GM19035 (cell line): ENCODE measurements around the gene SFSWAP.
A peak's percentile ranks its signal among the peaks of the same experiment; 100 is the strongest.
"Not testable (repeated sequence)": the region's sequence is repeated elsewhere in the genome, so short reads cannot be mapped to it uniquely, and the experiment has no call there.

Source experiments
- ATAC-seq: cut with Tn5 transposase; IDR thresholded peaks from one replicate; pipeline ENCODE4 v1.9.1; 2021; ENCODE audit not compliant: unreplicated experiment

SFSWAP gene

GRCh38 chr12:131805421-131805820, 94.5 kb downstream of the SFSWAP start:
- no peak for ATAC-seq

GRCh38 chr12:131806674-131807073, 95.8 kb downstream of the SFSWAP start:
- no peak for ATAC-seq

DNA sequence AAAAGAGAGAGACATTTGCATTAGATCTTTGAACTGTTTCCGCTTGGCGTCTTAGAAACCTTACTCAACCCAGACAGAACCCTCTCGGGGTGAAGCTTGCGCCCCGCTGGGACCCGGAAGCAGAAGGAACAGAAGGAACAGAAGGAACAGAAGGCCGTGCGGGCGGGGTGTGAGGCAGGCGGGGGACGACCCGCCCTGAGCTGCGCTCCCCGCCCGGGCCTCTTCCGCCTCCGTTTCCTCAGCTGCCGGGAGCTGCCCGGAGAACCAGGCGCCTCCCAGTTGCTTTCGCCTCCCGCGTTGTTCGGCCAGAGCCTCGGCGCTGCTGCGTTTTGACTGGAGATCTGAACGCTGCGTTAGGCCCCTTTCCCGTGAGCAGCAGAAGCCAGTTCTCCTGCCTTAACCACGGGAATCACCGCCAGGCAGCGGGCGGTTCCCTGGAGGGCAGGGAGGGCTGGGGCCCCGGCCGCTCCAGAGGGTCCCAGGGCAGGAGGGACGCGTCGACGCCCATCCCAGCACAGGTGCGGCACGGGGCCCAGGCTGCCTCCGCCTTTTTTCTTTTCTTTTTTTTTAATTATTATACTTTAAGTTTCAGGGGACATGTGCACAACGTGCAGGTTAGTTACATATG, 98.0 kb downstream of the SFSWAP start:
- ATAC-seq, result peak; percentile 53

- not testable (repeated sequence) for ATAC-seq
These were observed 98.8 kb downstream of the SFSWAP start for GRCh38 chr12:131809476-131810254.

- no peak for ATAC-seq
These were observed 99.8 kb downstream of the SFSWAP start for GRCh38 chr12:131810726-131811125.

DNA sequence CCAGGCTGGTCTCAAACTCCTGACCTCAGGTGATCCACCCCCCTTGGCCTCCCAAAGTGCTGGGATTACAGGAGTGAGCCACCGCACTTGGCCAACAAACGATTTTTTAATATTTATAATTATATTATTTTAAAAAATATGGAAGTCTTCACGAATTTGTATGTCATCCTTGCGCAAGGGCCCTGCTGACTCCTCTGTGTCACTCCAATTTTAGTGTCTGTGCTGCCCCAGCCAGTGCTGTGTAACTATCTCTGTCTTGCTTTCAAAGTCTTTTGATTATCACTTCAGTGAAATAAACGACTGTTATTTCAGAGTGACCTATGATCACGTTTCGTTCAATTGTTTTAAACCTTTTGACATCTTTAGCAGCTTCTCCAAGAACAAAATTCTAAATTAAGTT, 104.2 kb downstream of the SFSWAP start:
- ATAC-seq, result no peak

- ATAC-seq, result no peak
These were observed 105.6 kb downstream of the SFSWAP start for GRCh38 chr12:131816495-131816894.

DNA sequence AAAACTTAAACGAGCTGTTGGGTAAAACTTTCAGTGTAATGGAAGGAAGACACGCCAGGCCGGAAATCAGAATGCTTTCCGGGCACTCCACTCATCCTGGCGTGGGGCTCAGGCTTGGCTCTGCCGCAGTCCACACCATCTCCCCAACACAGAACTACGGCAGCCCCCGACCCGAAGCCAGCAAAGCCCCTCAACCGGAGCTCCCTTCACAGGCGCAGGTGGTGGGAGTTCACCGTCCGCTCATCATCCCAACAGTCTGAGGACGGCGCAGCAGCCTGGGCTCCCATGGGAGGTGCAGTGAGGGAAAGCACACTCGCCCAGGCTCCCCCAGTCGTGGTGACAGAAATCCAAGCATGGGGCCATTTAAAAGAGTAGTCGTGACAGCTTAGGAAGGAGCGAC, 106.4 kb downstream of the SFSWAP start:
- ATAC-seq, result no peak

DNA sequence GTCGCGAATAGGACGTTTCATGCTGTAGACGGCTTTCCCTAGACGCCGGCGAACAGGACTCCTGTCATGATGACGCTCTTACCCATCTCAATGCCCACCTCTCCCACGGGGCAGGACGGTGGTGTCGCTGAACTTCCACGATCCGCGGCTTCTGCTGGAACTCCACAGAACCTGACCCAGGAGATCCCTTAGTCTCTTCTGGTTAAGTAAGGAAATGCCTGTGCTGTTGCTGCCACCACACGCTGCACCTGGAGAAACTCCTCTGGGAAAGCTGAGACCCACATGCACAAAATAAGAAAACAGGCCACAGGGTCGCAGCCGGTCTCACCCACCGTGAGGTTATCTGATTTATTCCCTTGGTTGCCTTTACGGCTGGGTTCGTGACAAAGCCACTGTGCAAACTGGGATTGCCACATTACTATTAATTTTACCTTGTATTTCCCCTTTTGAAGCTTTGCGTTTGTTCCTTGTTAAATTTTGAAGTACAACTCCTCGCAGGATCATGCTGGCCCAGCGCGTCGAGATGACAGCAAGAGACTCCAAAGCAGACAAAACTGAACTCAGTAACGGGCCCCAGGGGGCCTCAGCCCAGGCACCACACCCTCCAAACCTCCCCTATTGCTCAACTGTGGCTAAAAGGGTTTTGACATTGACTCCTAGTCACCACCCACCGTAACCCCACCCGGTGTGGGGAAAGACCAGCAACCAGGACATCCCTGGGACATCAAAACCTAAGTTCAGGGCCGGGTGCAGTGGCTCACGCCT, 108.1 kb downstream of the SFSWAP start:
- ATAC-seq, result no peak

DNA sequence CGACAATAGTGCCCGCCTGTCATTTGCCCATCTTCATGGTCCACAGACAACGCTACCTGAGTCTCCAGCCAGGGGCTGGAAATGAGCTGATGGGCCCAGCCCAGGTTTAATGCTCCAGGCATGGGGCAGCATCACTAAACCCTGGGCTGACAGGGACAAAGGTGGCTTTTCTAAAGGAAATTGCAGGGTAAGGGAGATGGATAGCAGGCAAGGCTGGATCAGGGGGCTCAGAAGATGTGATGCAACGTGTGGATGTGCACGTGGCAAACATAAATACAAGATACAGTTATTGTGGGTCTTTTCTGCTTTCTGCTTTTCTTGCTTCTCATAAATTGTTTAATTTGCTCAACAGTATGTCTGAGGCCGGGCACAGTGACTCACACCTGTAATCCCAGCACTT, 113.6 kb downstream of the SFSWAP start:
- no peak for ATAC-seq

- no peak for ATAC-seq
These were observed 114.4 kb downstream of the SFSWAP start for GRCh38 chr12:131825146-131825892.

DNA sequence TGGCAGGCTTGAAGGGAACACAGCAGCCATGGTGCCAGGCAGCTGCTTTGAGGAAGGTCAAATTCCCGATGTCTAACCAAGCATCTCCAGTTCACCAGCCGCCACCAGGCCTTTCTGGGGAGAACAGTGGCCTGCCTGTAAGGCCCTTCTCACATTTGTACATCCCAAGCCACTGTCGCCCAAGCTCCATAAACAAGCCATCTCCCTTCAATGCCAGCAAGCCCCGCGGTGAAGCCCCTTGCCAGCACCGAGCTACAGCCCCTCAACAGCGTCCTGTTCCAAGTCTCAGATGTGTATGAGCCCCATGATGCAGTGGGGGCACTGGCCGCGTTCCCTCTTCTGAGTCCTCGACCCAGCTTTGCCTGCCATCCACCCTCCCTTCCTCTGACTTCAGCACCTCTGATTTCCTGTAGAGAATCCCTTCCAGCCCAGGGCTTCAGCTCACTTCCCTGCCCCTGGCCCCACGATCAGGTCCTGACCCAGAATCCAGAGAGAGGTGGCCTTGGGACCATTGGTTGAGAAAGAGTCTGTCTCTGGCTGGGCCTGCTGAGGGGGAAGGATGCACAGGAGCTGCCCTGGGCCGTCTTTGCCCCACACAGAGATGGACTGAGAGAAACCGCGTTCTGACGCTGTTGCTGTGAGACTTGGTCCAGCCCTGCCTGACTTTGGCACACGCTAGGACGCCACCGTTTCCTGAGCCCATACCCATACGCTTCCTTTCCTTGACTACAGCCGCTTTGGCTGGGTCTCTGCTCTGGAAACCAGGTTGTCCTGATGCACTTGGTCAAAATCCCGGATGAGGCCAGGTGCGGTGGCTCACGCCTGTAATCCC, 115.4 kb downstream of the SFSWAP start:
- ATAC-seq, result no peak

- peak; percentile 58 for ATAC-seq
These were observed 117.2 kb downstream of the SFSWAP start, which contains the start of gene MMP17 for GRCh38 chr12:131827961-131828534. MMP17 (plus strand) TSS chr12:131828393; CDS start chr12:131828495, 102 bp downstream.

GRCh38 chr12:131828671-131829355, 117.9 kb downstream of the SFSWAP start:
- ATAC-seq, result no peak

DNA sequence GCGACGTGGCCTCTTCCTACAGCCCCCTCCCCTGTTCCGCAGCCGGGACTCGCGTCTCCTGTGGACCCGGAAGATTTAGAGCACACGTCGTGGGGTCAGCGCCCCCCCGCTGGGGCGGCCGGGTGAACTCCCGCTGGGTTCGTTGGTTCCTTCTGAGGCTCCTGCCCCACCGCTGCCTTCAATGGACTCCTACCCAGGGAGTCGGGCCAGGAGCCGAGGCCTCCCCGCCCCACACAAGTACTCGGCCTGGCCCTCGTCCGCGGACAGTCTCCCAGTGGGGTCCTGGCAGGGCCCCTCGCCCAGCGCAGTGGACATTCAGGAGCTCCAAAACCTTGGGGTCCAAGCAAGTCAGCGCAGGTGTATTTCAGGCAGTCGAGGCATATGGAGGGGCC, 118.5 kb downstream of the SFSWAP start:
- ATAC-seq, result no peak

GRCh38 chr12:131829791-131830334, 119.0 kb downstream of the SFSWAP start:
- ATAC-seq, result no peak

- ATAC-seq, result no peak
These were observed 119.5 kb downstream of the SFSWAP start for GRCh38 chr12:131830335-131830913.

DNA sequence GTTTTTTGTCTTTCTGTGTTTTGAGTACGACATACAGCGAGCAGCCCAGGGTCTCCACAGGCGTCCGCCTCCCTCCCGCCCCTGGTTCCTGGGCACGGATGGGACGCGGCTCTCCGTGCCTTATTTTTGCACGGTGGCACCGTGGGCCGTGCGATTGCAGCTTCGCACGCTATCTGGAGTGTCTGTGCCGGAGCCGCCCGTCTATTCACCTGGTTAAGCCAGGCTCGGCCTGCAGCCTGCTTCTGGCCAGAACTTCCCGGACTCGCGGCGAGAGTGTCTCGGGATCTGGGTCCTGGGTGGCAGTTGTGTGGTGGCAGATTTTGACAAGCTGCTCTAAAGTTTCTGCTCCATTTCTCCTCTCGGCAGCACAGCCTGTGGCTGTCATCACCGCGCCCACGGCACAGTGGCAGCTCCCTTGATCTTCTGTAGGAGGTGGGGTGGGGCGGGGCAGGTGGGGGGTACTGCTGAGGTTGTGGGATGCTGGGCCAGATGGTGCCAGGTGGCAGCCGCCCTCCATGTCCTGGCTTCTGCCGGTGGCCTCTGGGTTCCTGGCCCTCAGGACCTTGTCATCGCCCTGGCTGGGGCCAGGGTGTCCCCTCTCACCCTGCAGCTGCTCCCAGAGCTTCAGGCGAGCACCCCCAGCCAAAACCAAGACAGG, 120.2 kb downstream of the SFSWAP start:
- no peak for ATAC-seq
